Liver (tissue), 9 donors: ENCODE measurements around the gene PTPN20. TPM values are rescaled to one million over a fixed set of nuclear protein-coding genes. Genes with fewer than 3 reads are reported as not detected.

Experiments
- DNase-seq: peaks from one replicate; pipeline ENCODE4 v3.0.0-alpha.2; 2017; ENCODE audit warnings: low spot score
- H3K27ac ChIP-seq, 2 donors: one replicate each; pipeline ENCODE4 v1.7.0; 2013; ENCODE audit warnings: inconsistent platforms in 2 of 2, low read length in 2 of 2, control low read depth in 1 of 2, low read depth in 1 of 2, mild to moderate bottlenecking in 1 of 2
- H3K27me3 ChIP-seq, 4 donors: one replicate each; pipeline versions ENCODE4 v1.6.1 to v1.7.0; 2013; ENCODE audit warnings: low read length in 3 of 4, inconsistent platforms in 1 of 4, mild to moderate bottlenecking in 1 of 4, moderate library complexity in 1 of 4; ENCODE audit not compliant: control insufficient read depth in 4 of 4, insufficient read depth in 4 of 4
- H3K36me3 ChIP-seq, 4 donors: one replicate each; pipeline versions ENCODE4 v1.6.1 to v1.7.0; 2013; ENCODE audit warnings: low read length in 3 of 4, mild to moderate bottlenecking in 3 of 4, low read depth in 1 of 4, moderate library complexity in 1 of 4; ENCODE audit not compliant: control insufficient read depth in 4 of 4, insufficient read depth in 3 of 4
- H3K4me1 ChIP-seq, 4 donors: one replicate each; pipeline versions ENCODE4 v1.6.1 to v1.7.0; 2013; ENCODE audit warnings: low read length in 3 of 4, mild to moderate bottlenecking in 3 of 4, moderate library complexity in 1 of 4; ENCODE audit not compliant: control insufficient read depth in 4 of 4, insufficient read depth in 4 of 4
- H3K4me3 ChIP-seq, 3 donors: one replicate each; pipeline versions ENCODE4 v1.6.1 to v1.7.0; 2013; ENCODE audit warnings: low read length in 3 of 3, control low read depth in 1 of 3, low read depth in 1 of 3, mild to moderate bottlenecking in 1 of 3
- H3K9ac ChIP-seq, 2 donors: one replicate each; pipeline ENCODE4 v1.7.0; 2013; ENCODE audit warnings: low read length in 2 of 2, mild to moderate bottlenecking in 2 of 2, moderate library complexity in 2 of 2, control low read depth in 1 of 2, low read depth in 1 of 2
- H3K9me3 ChIP-seq, 4 donors: one replicate each; pipeline versions ENCODE4 v1.6.1 to v1.7.0; 2013; ENCODE audit warnings: low read length in 3 of 4; ENCODE audit not compliant: control insufficient read depth in 4 of 4
- EGR1 ChIP-seq, 2 donors: IDR thresholded peaks; 2 replicates each; pipeline ENCODE4 v1.6.1; 2016 to 2018; ENCODE audit warnings: antibody characterized with exemption in 2 of 2, low read depth in 2 of 2
- FOXA1 ChIP-seq: IDR thresholded peaks from 2 replicates; pipeline ENCODE4 v1.6.1; 2016; ENCODE audit warnings: antibody characterized with exemption
- FOXA2 ChIP-seq: IDR thresholded peaks from 2 replicates; pipeline ENCODE4 v1.6.1; 2016; ENCODE audit warnings: antibody characterized with exemption
- GABPA ChIP-seq, 2 donors: IDR thresholded peaks in 1 of 2; conservative IDR thresholded peaks in 1 of 2; 2 replicates each; pipeline ENCODE4 v1.6.1; 2016; ENCODE audit warnings: antibody characterized with exemption in 2 of 2, mild to moderate bottlenecking in 1 of 2, moderate library complexity in 1 of 2
- HNF4A ChIP-seq, 2 donors: conservative IDR thresholded peaks; 2 replicates each; pipeline ENCODE4 v1.6.1; 2016; ENCODE audit warnings: antibody characterized with exemption in 2 of 2, mild to moderate bottlenecking in 2 of 2
- HNF4G ChIP-seq: IDR thresholded peaks from 2 replicates; pipeline ENCODE4 v1.6.1; 2016; ENCODE audit warnings: antibody characterized with exemption
- JUND ChIP-seq, 2 donors: IDR thresholded peaks; 2 replicates each; pipeline ENCODE4 v1.6.1; 2016; ENCODE audit warnings: antibody characterized with exemption in 2 of 2
- NR2F2 ChIP-seq: IDR thresholded peaks from 2 replicates; pipeline ENCODE4 v1.6.1; 2016; ENCODE audit warnings: antibody characterized with exemption
- RAD21 ChIP-seq, 2 donors: IDR thresholded peaks; 2 replicates each; pipeline ENCODE4 v1.6.1; 2016; ENCODE audit warnings: antibody characterized with exemption in 2 of 2, mild to moderate bottlenecking in 2 of 2
- REST ChIP-seq: IDR thresholded peaks from 2 replicates; pipeline ENCODE4 v1.6.1; 2016; ENCODE audit warnings: antibody characterized with exemption, mild to moderate bottlenecking
- RXRA ChIP-seq, 2 donors: IDR thresholded peaks; 2 replicates each; pipeline ENCODE4 v1.6.1; 2017 to 2018; ENCODE audit warnings: antibody characterized with exemption in 2 of 2, mild to moderate bottlenecking in 1 of 2
- SP1 ChIP-seq: IDR thresholded peaks from 2 replicates; pipeline ENCODE4 v1.6.1; 2018; ENCODE audit warnings: antibody characterized with exemption, mild to moderate bottlenecking
- TAF1 ChIP-seq: conservative IDR thresholded peaks from 2 replicates; pipeline ENCODE4 v1.6.1; 2016; ENCODE audit warnings: antibody characterized with exemption, mild to moderate bottlenecking
- YY1 ChIP-seq: IDR thresholded peaks from 2 replicates; pipeline ENCODE4 v1.6.1; 2016; ENCODE audit warnings: antibody characterized with exemption, mild to moderate bottlenecking
- WGBS: extraction: QIAGEN DNeasy Blood & Tissue Kit; methylation state at CpG from one replicate; pipeline ENCODE4 v1.1.7; 2013; 5-methylcytosine and 5-hydroxymethylcytosine counted together
- polyA plus RNA-seq, 2 donors: library from polyadenylated mRNA; stranded (reverse) in 1 of 2; unstranded in 1 of 2; fragments of 200-250 nt in 1 of 2; fragments of >200 nt in 1 of 2; fragmentation: Nextera tagmentation in 1 of 2; extraction: Ambion mirVana in 1 of 2; gene quantifications; one replicate each; pipeline versions ENCODE4 v1.2.1 to v1.2.3, GENCODE V29; 2013 to 2015
- total RNA-seq, 2 donors: library from RNA; depleted of rRNA; stranded (reverse); fragments of >200 nt; gene quantifications; one replicate each; pipeline ENCODE4 v1.2.3, GENCODE V29; 2014
- TF ChIP-seq, protein P1 (sequence below): IDR thresholded peaks from 2 replicates; pipeline ENCODE4 v1.6.1; 2016; ENCODE audit warnings: antibody characterized with exemption
- TF ChIP-seq, protein P2 (sequence below): IDR thresholded peaks from 2 replicates; pipeline ENCODE4 v1.6.1; 2016; ENCODE audit warnings: antibody characterized with exemption
- TF ChIP-seq, protein P3 (sequence below): IDR thresholded peaks from 2 replicates; pipeline ENCODE4 v1.6.1; 2016; ENCODE audit warnings: antibody characterized with exemption
- TF ChIP-seq, protein P4 (sequence below): fragments of 150-350 bp; IDR thresholded peaks from 2 replicates; pipeline ENCODE4 v1.5.1; 2017; ENCODE audit warnings: improper control_type of control experiment, low read depth, low read length; ENCODE audit not compliant: missing input control
- donor health status: healthy.
- donor health status: healthy.
- donor health status: healthy.
- donor health status: healthy.
- donor health status: healthy.

PTPN20 gene
- total and polyA plus RNA-seq, 4 donors = 0.28 to 1.4 (median 0.80) TPM

DNA sequence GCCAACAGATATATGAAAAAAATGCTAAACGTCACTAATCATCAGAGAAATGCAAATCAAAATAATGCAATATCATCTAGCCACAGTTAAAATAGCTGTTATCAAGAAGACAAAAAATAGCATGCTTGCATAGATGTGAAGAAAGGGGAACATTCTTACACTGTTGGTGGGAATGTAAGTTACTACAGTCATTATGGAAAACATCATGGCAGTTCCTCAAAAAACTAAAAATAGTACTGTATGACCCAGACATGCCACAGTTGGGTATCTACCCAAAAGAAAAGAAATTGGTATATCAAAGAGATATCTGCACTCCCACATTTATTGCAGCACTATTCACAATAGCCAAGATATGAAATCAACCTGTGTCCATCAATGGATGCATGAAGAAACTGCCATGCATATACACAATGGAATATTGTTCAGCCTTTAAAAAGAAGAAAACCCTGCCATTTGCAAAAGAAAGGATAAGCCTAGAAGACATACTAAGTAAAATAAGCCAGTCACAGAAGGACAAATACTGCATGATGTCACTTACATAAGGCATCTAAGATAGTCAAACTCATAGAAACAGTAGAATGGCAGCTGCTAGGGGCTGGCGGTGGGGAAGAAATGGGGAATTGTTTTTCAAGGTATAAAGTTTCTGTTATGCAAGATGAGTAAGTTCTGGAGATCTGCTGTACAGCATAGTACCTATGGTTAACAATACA, 107.0 kb downstream of the PTPN20 start:
- TF ChIP-seq, protein P1, sequence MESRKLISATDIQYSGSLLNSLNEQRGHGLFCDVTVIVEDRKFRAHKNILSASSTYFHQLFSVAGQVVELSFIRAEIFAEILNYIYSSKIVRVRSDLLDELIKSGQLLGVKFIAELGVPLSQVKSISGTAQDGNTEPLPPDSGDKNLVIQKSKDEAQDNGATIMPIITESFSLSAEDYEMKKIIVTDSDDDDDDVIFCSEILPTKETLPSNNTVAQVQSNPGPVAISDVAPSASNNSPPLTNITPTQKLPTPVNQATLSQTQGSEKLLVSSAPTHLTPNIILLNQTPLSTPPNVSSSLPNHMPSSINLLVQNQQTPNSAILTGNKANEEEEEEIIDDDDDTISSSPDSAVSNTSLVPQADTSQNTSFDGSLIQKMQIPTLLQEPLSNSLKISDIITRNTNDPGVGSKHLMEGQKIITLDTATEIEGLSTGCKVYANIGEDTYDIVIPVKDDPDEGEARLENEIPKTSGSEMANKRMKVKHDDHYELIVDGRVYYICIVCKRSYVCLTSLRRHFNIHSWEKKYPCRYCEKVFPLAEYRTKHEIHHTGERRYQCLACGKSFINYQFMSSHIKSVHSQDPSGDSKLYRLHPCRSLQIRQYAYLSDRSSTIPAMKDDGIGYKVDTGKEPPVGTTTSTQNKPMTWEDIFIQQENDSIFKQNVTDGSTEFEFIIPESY = no peak
- TF ChIP-seq YY1 (no peak), FOXA2 (no peak), RXRA (IDR thresholded peaks at IDR 0.05) (no peak), FOXA1 (no peak), EGR1 (IDR thresholded peaks at IDR 0.05; ENCODE audit: low read depth in 2 of 2) (no peak), NR2F2 (no peak), TAF1 (no peak), RAD21 (IDR thresholded peaks at IDR 0.05) (no peak), JUND (IDR thresholded peaks at IDR 0.05) (no peak), REST (no peak), HNF4A (conservative IDR thresholded peaks at IDR 0.05) (no peak), SP1 (no peak), GABPA (IDR thresholded peaks at IDR 0.05 in 1 of 2, conservative IDR thresholded peaks at IDR 0.05 in 1 of 2) (no peak), HNF4G (no peak)
- TF ChIP-seq, protein P2, sequence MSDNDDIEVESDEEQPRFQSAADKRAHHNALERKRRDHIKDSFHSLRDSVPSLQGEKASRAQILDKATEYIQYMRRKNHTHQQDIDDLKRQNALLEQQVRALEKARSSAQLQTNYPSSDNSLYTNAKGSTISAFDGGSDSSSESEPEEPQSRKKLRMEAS = no peak
- TF ChIP-seq, protein P3, sequence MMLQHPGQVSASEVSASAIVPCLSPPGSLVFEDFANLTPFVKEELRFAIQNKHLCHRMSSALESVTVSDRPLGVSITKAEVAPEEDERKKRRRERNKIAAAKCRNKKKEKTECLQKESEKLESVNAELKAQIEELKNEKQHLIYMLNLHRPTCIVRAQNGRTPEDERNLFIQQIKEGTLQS = no peak
- TF ChIP-seq, protein P4, sequence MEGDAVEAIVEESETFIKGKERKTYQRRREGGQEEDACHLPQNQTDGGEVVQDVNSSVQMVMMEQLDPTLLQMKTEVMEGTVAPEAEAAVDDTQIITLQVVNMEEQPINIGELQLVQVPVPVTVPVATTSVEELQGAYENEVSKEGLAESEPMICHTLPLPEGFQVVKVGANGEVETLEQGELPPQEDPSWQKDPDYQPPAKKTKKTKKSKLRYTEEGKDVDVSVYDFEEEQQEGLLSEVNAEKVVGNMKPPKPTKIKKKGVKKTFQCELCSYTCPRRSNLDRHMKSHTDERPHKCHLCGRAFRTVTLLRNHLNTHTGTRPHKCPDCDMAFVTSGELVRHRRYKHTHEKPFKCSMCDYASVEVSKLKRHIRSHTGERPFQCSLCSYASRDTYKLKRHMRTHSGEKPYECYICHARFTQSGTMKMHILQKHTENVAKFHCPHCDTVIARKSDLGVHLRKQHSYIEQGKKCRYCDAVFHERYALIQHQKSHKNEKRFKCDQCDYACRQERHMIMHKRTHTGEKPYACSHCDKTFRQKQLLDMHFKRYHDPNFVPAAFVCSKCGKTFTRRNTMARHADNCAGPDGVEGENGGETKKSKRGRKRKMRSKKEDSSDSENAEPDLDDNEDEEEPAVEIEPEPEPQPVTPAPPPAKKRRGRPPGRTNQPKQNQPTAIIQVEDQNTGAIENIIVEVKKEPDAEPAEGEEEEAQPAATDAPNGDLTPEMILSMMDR = no peak
- Histone ChIP-seq H3K4me3 (no peak overlapping the region), H3K36me3 (no peaks in the 10 kb centered on the region), H3K4me1 (no peaks in the 10 kb centered on the region), H3K27ac (no peak overlapping the region), H3K27me3 (no peaks in the 10 kb centered on the region), H3K9ac (no peak overlapping the region), H3K9me3 (no peaks in the 10 kb centered on the region)
- DNase-seq = no peak
- WGBS = 87% methylated on average over 2 of the region's 2 CpGs
